CD4-positive, alpha-beta T cell (primary cell): Measurements from ENCODE around the gene PCDHGA1. TPM values are rescaled to one million over a fixed set of nuclear protein-coding genes. Genes with fewer than 3 reads are reported as not detected.

Experiments
- ATAC-seq: fragments of 200-7000 bp; cut with Tn5 transposase; one replicate; pipeline ENCODE4 v1.10.0; 2022; ENCODE audit warnings: mild to moderate bottlenecking; ENCODE audit not compliant: poor library complexity
- CTCF ChIA-PET: fragments of 350-600 bp; sonication (Branson Sonifier 250); formaldehyde crosslinking; loops from one replicate; lab custom pipeline; 2021; ENCODE audit warnings: antibody characterized with exemption, inconsistent platforms; lab: Charles Lee
- POLR2A ChIA-PET: fragments of 350-600 bp; sonication (Branson Sonifier 250); formaldehyde crosslinking; loops from one replicate; lab custom pipeline; 2021; ENCODE audit warnings: antibody characterized with exemption, inconsistent platforms; lab: Charles Lee
- DNase-seq, 14 experiments: peaks; one replicate each; pipeline ENCODE4 v3.0.0-alpha.2; 2013 to 2020; ENCODE audit warnings: mixed read lengths in 2 of 14
- H3K27ac ChIP-seq, 2 donors: one replicate each; pipeline versions ENCODE4 v1.5.1 to v1.7.0; 2013; ENCODE audit warnings: low read length in 2 of 2, low read depth in 1 of 2, mild to moderate bottlenecking in 1 of 2
- H3K27me3 ChIP-seq, 2 experiments: 1 replicate in 1 of 2; 2 replicates in 1 of 2; pipeline versions ENCODE4 v1.6.1 to v1.7.0; 2013; ENCODE audit warnings: low read length in 2 of 2, control low read depth in 1 of 2, mild to moderate bottlenecking in 1 of 2, moderate library complexity in 1 of 2; ENCODE audit not compliant: insufficient read depth in 2 of 2, control insufficient read depth in 1 of 2
- H3K36me3 ChIP-seq: one replicate; pipeline ENCODE4 v1.6.1; 2013; ENCODE audit warnings: low read length, control low read depth; ENCODE audit not compliant: insufficient read depth
- H3K4me1 ChIP-seq: one replicate; pipeline ENCODE4 v1.6.1; 2013; ENCODE audit warnings: low read length, control low read depth; ENCODE audit not compliant: insufficient read depth
- H3K4me3 ChIP-seq: one replicate; pipeline ENCODE4 v1.5.1; 2013; ENCODE audit warnings: mild to moderate bottlenecking, low read length, moderate library complexity
- H3K9me3 ChIP-seq, 2 experiments: 1 replicate in 1 of 2; 2 replicates in 1 of 2; pipeline versions ENCODE4 v1.6.1 to v1.7.0; 2013; ENCODE audit warnings: low read length in 2 of 2, mild to moderate bottlenecking in 2 of 2, control low read depth in 1 of 2, moderate library complexity in 1 of 2; ENCODE audit not compliant: control insufficient read depth in 1 of 2, insufficient read depth in 1 of 2
- H3K27ac Mint-ChIP-seq: one replicate; pipeline ENCODE4 v1.8.0; 2020; ENCODE audit warnings: mixed read lengths
- H3K27me3 Mint-ChIP-seq: one replicate; pipeline ENCODE4 v1.8.0; 2021; ENCODE audit warnings: mixed read lengths
- H3K36me3 Mint-ChIP-seq: one replicate; pipeline ENCODE4 v1.8.0; 2021; ENCODE audit warnings: low read depth, mixed read lengths
- H3K4me1 Mint-ChIP-seq: one replicate; pipeline ENCODE4 v1.8.0; 2021; ENCODE audit warnings: low read depth, mixed read lengths
- H3K4me3 Mint-ChIP-seq: one replicate; pipeline ENCODE4 v1.8.0; 2020; ENCODE audit warnings: mild to moderate bottlenecking, mixed read lengths
- H3K9me3 Mint-ChIP-seq: one replicate; pipeline ENCODE4 v1.8.0; 2020; ENCODE audit warnings: mixed read lengths
- intact Hi-C, 2 experiments: fragments of 100-400 bp; cut with DNase I in 1 of 2; cut with micrococcal nuclease in 1 of 2; formaldehyde crosslinking; loops; one replicate each; pipeline versions ENCODE4 v1.15.1 to v1.9.0; 2023 to 2025; cut with DNase I, micrococcal nuclease
- total RNA-seq, 174 experiments: library from RNA in 2 of 174; stranded (reverse) in 2 of 174; gene quantifications; one replicate each; pipeline ENCODE4 v1.2.3 and lab custom pipeline; 2021 to 2026
- TF ChIP-seq, protein P1 (sequence below): fragments of 200-600 bp; IDR thresholded peaks from one replicate; pipeline ENCODE4 v1.8.0; 2022; ENCODE audit warnings: antibody characterized with exemption, mild to moderate bottlenecking

The PCDHGA1 gene
- total RNA-seq, 2 experiments from 2014 or later = not detected

DNA sequence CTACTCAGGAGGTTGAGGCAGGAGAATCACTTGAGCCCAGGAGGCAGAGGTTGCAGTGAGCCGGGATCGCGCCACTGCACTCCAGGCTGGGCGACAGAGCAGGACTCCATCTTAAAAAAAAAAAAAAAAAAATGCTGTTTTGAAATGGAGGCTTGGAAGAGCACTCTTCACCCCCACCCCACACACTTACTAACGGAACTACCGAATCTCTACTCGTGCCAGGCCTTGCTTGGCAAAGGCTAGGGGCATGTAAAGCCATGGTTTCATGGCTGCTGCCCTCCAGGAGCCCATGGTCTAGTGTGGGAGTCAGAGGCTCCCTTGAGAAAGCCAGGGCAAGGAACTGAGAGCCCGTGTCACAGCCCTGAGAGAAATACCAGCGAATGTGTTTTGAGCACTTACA is 179.8 kb downstream of the PCDHGA1 start:
- H3K27ac ChIP-seq = no peak overlapping the region
- TF ChIP-seq, protein P1, sequence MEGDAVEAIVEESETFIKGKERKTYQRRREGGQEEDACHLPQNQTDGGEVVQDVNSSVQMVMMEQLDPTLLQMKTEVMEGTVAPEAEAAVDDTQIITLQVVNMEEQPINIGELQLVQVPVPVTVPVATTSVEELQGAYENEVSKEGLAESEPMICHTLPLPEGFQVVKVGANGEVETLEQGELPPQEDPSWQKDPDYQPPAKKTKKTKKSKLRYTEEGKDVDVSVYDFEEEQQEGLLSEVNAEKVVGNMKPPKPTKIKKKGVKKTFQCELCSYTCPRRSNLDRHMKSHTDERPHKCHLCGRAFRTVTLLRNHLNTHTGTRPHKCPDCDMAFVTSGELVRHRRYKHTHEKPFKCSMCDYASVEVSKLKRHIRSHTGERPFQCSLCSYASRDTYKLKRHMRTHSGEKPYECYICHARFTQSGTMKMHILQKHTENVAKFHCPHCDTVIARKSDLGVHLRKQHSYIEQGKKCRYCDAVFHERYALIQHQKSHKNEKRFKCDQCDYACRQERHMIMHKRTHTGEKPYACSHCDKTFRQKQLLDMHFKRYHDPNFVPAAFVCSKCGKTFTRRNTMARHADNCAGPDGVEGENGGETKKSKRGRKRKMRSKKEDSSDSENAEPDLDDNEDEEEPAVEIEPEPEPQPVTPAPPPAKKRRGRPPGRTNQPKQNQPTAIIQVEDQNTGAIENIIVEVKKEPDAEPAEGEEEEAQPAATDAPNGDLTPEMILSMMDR = no peak
- peaks cover 0 to 5% of the 10 kb centered on the region in 2 experiments for H3K9me3 ChIP-seq
- intact Hi-C loops = no loop called here
- peaks cover 0 to 2% of the 10 kb centered on the region in 2 experiments for H3K27me3 ChIP-seq
- POLR2A ChIA-PET = no interaction called here
- ATAC-seq (no peak), DNase-seq (no peak)
- CTCF ChIA-PET = no interaction called here
- Mint-ChIP-seq H3K4me1 (peaks cover 25% of the 10 kb centered on the region), H3K4me3 (peak overlapping the region; percentile 20), H3K27me3 (peaks cover 4% of the 10 kb centered on the region), H3K9me3 (no peaks in the 10 kb centered on the region), H3K27ac (no peak overlapping the region), H3K36me3 (peaks cover 14% of the 10 kb centered on the region)
- H3K4me1 ChIP-seq = peaks cover 26% of the 10 kb centered on the region
- peaks cover 8% of the 10 kb centered on the region for H3K36me3 ChIP-seq
- H3K4me3 ChIP-seq = no peak overlapping the region

DNA sequence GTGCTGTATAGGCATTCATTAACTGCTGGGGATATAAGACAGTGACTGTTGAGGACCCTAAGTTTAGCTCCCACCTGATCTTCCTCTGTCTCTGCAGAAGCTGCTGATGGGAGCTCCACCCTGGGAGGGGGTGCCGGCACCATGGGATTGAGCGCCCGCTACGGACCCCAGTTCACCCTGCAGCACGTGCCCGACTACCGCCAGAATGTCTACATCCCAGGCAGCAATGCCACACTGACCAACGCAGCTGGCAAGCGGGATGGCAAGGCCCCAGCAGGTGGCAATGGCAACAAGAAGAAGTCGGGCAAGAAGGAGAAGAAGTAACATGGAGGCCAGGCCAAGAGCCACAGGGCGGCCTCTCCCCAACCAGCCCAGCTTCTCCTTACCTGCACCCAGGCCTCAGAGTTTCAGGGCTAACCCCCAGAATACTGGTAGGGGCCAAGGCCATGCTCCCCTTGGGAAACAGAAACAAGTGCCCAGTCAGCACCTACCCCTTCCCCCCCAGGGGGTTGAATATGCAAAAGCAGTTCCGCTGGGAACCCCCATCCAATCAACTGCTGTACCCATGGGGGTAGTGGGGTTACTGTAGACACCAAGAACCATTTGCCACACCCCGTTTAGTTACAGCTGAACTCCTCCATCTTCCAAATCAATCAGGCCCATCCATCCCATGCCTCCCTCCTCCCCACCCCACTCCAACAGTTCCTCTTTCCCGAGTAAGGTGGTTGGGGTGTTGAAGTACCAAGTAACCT is 180.7 kb downstream of the PCDHGA1 start:
- H3K4me1 Mint-ChIP-seq = peaks cover 25% of the 10 kb centered on the region
- intact Hi-C loops = no loop called here
- peaks cover 0 to 5% of the 10 kb centered on the region in 2 experiments for H3K9me3 ChIP-seq
- POLR2A ChIA-PET = no interaction called here
- H3K36me3 ChIP-seq = peaks cover 17% of the 10 kb centered on the region
- no peaks in the 10 kb centered on the region for H3K9me3 Mint-ChIP-seq
- peaks cover 26% of the 10 kb centered on the region for H3K4me1 ChIP-seq
- H3K4me3 ChIP-seq = no peak overlapping the region
- H3K27me3 ChIP-seq = no peaks in the 10 kb centered on the region
- no peak overlapping the region for H3K27ac Mint-ChIP-seq
- ATAC-seq (no peak), DNase-seq (no peak)
- TF ChIP-seq, protein P1 = no peak
- H3K36me3 Mint-ChIP-seq = peaks cover 14% of the 10 kb centered on the region
- H3K27me3 Mint-ChIP-seq = peaks cover 4% of the 10 kb centered on the region
- H3K4me3 Mint-ChIP-seq = peak overlapping the region; percentile 56
- CTCF ChIA-PET = no interaction called here
- H3K27ac ChIP-seq = no peak overlapping the region

DNA sequence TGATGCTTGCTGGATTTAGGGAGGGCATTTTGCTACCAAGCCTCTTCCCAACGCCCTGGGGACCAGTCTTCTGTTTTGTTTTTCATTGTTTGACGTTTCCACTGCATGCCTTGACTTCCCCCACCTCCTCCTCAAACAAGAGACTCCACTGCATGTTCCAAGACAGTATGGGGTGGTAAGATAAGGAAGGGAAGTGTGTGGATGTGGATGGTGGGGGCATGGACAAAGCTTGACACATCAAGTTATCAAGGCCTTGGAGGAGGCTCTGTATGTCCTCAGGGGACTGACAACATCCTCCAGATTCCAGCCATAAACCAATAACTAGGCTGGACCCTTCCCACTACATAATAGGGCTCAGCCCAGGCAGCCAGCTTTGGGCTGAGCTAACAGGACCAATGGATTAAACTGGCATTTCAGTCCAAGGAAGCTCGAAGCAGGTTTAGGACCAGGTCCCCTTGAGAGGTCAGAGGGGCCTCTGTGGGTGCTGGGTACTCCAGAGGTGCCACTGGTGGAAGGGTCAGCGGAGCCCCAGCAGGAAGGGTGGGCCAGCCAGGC is 181.5 kb downstream of the PCDHGA1 start:
- DNase-seq = no peak
- Mint-ChIP-seq H3K4me1 (peaks cover 25% of the 10 kb centered on the region), H3K4me3 (peak overlapping the region; percentile 56), H3K27me3 (peaks cover 4% of the 10 kb centered on the region), H3K9me3 (no peaks in the 10 kb centered on the region), H3K27ac (no peak overlapping the region), H3K36me3 (peaks cover 14% of the 10 kb centered on the region)
- ChIA-PET CTCF (interaction anchor here (0.8 to 2.5 kb wide), 4 partner anchors 45 to 142 kb away, joined by 3 to 10 read pairs (median 5); partner anchors contain the start of genes PCDHGA11, PCDHGB3 and PCDHGB5), POLR2A (interaction anchor here (1.4 to 5.0 kb wide), 2 partner anchors 9 to 191 kb away, joined by 4 to 26 read pairs; partner anchors contain the start of gene TAF7)
- intact Hi-C loops = no loop called here
- Histone ChIP-seq H3K9me3 (peaks cover 0 to 5% of the 10 kb centered on the region in 2 experiments), H3K27me3 (no peaks in the 10 kb centered on the region), H3K4me3 (peak overlapping the region; percentile 52), H3K27ac (no peak overlapping the region), H3K36me3 (peaks cover 25% of the 10 kb centered on the region), H3K4me1 (peaks cover 26% of the 10 kb centered on the region)
- TF ChIP-seq, protein P1 = no peak
- ATAC-seq = no peak
